HG03039 (cell line): ENCODE data around the gene PPM1B.
"Not testable (repeated sequence)": the region's sequence is repeated elsewhere in the genome, so short reads cannot be mapped to it uniquely, and the experiment has no call there.

ENCODE experiments used
- ATAC-seq: cut with Tn5 transposase; IDR thresholded peaks from one replicate; pipeline ENCODE4 v1.9.1; 2021; ENCODE audit warnings: mild to moderate bottlenecking, moderate library complexity; ENCODE audit not compliant: unreplicated experiment

PPM1B gene

GRCh38 chr2:44155666-44156446, 12.8 kb upstream of the PPM1B start:
- ATAC-seq: no peak

- no peak for ATAC-seq
Measured at GRCh38 chr2:44163777-44164176, 4.9 kb upstream of the PPM1B start.

- ATAC-seq: no peak
Measured at GRCh38 chr2:44164617-44165016, 4.1 kb upstream of the PPM1B start.

- ATAC-seq: no peak
Measured at GRCh38 chr2:44166096-44166495, 2.6 kb upstream of the PPM1B start.

GRCh38 chr2:44167311-44167907, 1.3 kb upstream of the PPM1B start:
- no peak for ATAC-seq

GRCh38 chr2:44167908-44168680, 581 bp upstream of the PPM1B start:
- peak; percentile 77 for ATAC-seq

- ATAC-seq: no peak
Measured at GRCh38 chr2:44169155-44169898, 652 bp downstream of the PPM1B start.

- no peak for ATAC-seq
Measured at GRCh38 chr2:44170311-44170717, 1.6 kb downstream of the PPM1B start.

GRCh38 chr2:44171018-44171417, 2.3 kb downstream of the PPM1B start:
- ATAC-seq: no peak

GRCh38 chr2:44171442-44171841, 2.8 kb downstream of the PPM1B start:
- not testable (repeated sequence) for ATAC-seq

- ATAC-seq: no peak
Measured at GRCh38 chr2:44172576-44172975, 3.9 kb downstream of the PPM1B start.

GRCh38 chr2:44178950-44179349, 10.3 kb downstream of the PPM1B start:
- no peak for ATAC-seq

GRCh38 chr2:44181648-44182047, 13.0 kb downstream of the PPM1B start:
- ATAC-seq: no peak

- no peak for ATAC-seq
Measured at GRCh38 chr2:44184106-44184505, 15.4 kb downstream of the PPM1B start.

- no peak for ATAC-seq
Measured at GRCh38 chr2:44186810-44187209, 18.1 kb downstream of the PPM1B start.

- no peak for ATAC-seq
Measured at GRCh38 chr2:44187251-44187650, 18.6 kb downstream of the PPM1B start.

GRCh38 chr2:44188696-44189095, 20.0 kb downstream of the PPM1B start:
- ATAC-seq: no peak

- ATAC-seq: no peak
Measured at GRCh38 chr2:44189104-44189503, 20.4 kb downstream of the PPM1B start.

- ATAC-seq: no peak
Measured at GRCh38 chr2:44190526-44190925, 21.9 kb downstream of the PPM1B start.

- ATAC-seq: peak; percentile 89
Measured at GRCh38 chr2:44191739-44192138, 23.1 kb downstream of the PPM1B start.

- no peak for ATAC-seq
Measured at GRCh38 chr2:44192646-44193045, 24.0 kb downstream of the PPM1B start.
